ENCODE measurements around the gene CARD11. TPM values are rescaled to one million over a fixed set of nuclear protein-coding genes. Genes with fewer than 3 reads are reported as not detected.

CARD11 gene
- total and polyA plus RNA-seq, 11 donors = 0.15 to 3.2 (median 0.33) TPM; not detected in 2

GRCh38 chr7:2981103-2981480 is 62.6 kb downstream of the CARD11 start:
- Histone ChIP-seq H3K36me3 (no peaks in the 10 kb centered on the region), H3K27me3 (peaks cover 0 to 36% (median 20%) of the 10 kb centered on the region in 9 donors), H3K27ac (no peak overlapping the region), H3K4me3 (no peak overlapping the region), H3K4me1 (no peaks in the 10 kb centered on the region), H3K9me3 (no peaks in the 10 kb centered on the region)
- DNase-seq (no peak), ATAC-seq (no peak)
- no peak for TF ChIP-seq POLR2A (IDR thresholded peaks at IDR 0.05)
- TF ChIP-seq, protein P1, sequence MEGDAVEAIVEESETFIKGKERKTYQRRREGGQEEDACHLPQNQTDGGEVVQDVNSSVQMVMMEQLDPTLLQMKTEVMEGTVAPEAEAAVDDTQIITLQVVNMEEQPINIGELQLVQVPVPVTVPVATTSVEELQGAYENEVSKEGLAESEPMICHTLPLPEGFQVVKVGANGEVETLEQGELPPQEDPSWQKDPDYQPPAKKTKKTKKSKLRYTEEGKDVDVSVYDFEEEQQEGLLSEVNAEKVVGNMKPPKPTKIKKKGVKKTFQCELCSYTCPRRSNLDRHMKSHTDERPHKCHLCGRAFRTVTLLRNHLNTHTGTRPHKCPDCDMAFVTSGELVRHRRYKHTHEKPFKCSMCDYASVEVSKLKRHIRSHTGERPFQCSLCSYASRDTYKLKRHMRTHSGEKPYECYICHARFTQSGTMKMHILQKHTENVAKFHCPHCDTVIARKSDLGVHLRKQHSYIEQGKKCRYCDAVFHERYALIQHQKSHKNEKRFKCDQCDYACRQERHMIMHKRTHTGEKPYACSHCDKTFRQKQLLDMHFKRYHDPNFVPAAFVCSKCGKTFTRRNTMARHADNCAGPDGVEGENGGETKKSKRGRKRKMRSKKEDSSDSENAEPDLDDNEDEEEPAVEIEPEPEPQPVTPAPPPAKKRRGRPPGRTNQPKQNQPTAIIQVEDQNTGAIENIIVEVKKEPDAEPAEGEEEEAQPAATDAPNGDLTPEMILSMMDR (IDR thresholded peaks at IDR 0.05) = no peak
- intact Hi-C loops (cut with DNase I) = no loop called here
- WGBS, 4 donors = 89 to 91% (median 91%) methylated on average over 8 of the region's 8 CpGs

DNA sequence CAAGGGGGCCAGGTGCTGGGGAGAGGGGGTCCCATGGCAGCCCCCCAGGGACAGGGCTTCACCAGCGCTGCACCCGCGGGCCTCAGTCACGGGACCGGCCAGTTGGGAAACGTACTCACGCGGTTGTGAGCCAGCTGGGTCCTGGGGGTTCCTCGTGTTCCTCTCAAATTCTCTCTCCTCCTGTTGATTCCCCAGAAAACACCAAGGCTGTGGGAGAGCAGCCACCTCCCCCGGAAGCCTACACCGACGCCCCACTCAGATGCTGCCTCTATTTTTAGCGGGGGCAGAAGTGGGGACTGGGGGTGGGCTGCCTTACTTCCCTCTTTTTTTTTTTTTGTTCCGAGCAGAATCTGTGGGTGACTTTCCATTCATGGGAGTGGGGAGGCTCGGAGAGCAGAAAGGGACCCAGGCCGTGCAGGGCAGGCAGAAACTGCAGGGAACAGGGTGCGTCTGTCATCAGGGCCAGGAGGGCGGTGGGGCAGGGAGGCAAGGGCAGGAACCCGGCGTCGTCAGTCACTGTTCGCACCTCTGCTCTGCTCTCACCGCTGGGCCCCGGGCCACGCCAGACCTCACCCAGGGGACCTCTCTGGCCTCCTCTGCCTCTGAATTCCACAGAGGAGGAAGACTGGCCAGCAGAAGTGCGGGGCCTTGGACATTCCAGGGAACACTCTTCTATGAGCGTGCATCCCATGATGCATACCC is 63.1 kb downstream of the CARD11 start:
- Histone ChIP-seq H3K9me3 (no peaks in the 10 kb centered on the region), H3K4me3 (no peak overlapping the region), H3K36me3 (no peaks in the 10 kb centered on the region), H3K4me1 (no peaks in the 10 kb centered on the region), H3K27me3 (peaks cover 0 to 33% (median 16%) of the 10 kb centered on the region in 9 donors), H3K27ac (no peak overlapping the region)
- TF ChIP-seq, protein P1 (IDR thresholded peaks at IDR 0.05) = no peak
- TF ChIP-seq POLR2A (IDR thresholded peaks at IDR 0.05) = no peak
- DNase-seq (no peak), ATAC-seq (peak in 1 of 4 donors; percentile 43)
- intact Hi-C loops (cut with DNase I) = no loop called here
- WGBS, 4 donors = 58 to 75% (median 70%) methylated on average over 25 to 27 of the region's 27 CpGs

- no peak for TF ChIP-seq POLR2A (IDR thresholded peaks at IDR 0.05)
- TF ChIP-seq, protein P1 (IDR thresholded peaks at IDR 0.05) = no peak
- ATAC-seq = no peak
- Histone ChIP-seq H3K9me3 (no peaks in the 10 kb centered on the region), H3K36me3 (no peaks in the 10 kb centered on the region), H3K4me1 (no peaks in the 10 kb centered on the region), H3K27me3 (peaks cover 0 to 30% (median 16%) of the 10 kb centered on the region in 9 donors), H3K4me3 (peak overlapping the region in 1 of 12 donors; percentile 4), H3K27ac (no peak overlapping the region)
- 75 to 89% (median 80%) methylated on average over 7 to 13 of the region's 13 CpGs for WGBS, 4 donors
- no peak for DNase-seq
- intact Hi-C loops (cut with DNase I) = no loop called here
Observed at GRCh38 chr7:2979951-2980350, 63.7 kb downstream of the CARD11 start.

DNA sequence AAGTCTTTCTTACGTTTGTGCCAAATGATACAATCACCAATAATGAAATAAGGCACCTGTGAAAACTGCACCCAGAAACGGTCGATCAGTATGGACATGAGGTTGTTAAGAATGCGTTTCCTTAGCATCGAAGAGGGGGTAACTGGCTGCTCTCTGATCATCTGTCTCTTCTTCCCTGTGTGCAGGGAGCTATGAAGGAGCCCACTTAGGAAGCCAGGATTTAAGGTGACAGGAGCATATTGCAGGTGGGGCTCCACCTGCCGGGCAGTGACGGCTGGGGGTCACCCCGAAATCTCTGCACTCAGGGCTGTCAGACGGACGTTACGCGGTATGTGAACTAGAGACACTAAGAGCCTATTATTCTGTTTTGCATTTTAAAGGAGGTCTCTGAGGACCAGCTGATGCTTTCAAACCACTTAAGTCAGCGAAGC is 64.5 kb downstream of the CARD11 start:
- no peak overlapping the region for H3K27ac ChIP-seq
- no peak for DNase-seq

More for the DNA sequence above, 64.5 kb downstream of the CARD11 start:
- peaks cover 0 to 34% (median 16%) of the 10 kb centered on the region in 9 donors for H3K27me3 ChIP-seq
- ATAC-seq = no peak
- TF ChIP-seq POLR2A (IDR thresholded peaks at IDR 0.05) = no peak
- TF ChIP-seq, protein P1 (IDR thresholded peaks at IDR 0.05) = no peak
- no peaks in the 10 kb centered on the region for H3K4me1 ChIP-seq
- no peaks in the 10 kb centered on the region for H3K9me3 ChIP-seq
- 48 to 59% (median 57%) methylated on average over 13 of the region's 13 CpGs for WGBS, 4 donors
- intact Hi-C loops (cut with DNase I) = no loop called here
- no peaks in the 10 kb centered on the region for H3K36me3 ChIP-seq
- peak overlapping the region in 2 of 12 donors; percentile 4 to 19 for H3K4me3 ChIP-seq

All from heart left ventricle (tissue), 16 donors.